GM12891 (cell line): Measurements from ENCODE around the gene CNGB1.

Experiments used
- POLR2A ChIP-seq: IDR thresholded peaks from 2 replicates; pipeline ENCODE4 v1.6.1; 2011; ENCODE audit warnings: low read depth, low read length, control low read depth
- POLR2AphosphoS5 ChIP-seq: IDR thresholded peaks from 2 replicates; pipeline ENCODE4 v1.6.1; 2011; ENCODE audit warnings: low read depth, low read length, control low read depth
- POU2F2 ChIP-seq: IDR thresholded peaks from 2 replicates; pipeline ENCODE4 v1.6.1; 2011; ENCODE audit warnings: low read depth, mild to moderate bottlenecking, control low read depth, low read length, moderate library complexity
- TAF1 ChIP-seq: IDR thresholded peaks from 2 replicates; pipeline ENCODE4 v1.6.1; 2011; ENCODE audit warnings: low read depth, low read length, control low read depth

DNA sequence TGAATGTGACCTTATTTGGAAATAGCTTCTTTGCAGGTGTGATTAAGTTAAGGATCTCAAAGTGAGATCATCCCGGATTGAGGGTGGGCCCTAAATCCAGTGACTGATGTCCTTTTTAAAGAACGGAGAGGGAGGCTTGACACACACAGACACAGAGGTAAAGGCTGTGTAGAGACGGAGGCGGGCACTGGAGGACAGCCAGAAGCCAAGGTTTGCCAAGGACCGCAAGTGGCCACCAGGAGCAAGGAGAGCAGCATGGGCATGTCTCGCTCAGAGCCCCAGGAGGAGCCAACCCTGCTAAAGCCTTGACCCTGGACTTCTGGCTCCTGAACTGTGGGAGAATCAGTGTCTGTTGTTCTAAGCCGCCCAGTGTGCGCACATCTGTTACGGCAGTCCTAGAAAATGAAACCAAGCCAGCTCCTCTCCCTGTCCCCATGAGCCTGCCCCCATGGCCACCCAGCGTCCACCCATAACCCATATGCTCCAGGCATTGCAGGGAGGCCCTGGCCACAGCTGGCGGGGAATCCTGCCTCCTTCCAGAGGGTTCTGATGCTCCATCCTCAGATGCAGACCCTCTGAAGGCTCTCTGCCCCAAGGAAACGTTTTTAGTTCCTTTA is 15.2 kb downstream of the CNGB1 start:
- TF ChIP-seq POLR2A (no peak), POLR2AphosphoS5 (no peak), TAF1 (no peak), POU2F2 (no peak)
